GM21360 (cell line): ENCODE results near the gene ADAMTS12.
A peak's percentile ranks its signal among the peaks of the same experiment; 100 is the strongest.

Experiments
- ATAC-seq: cut with Tn5 transposase; IDR thresholded peaks from one replicate; pipeline ENCODE4 v1.9.1; 2021; ENCODE audit warnings: mild to moderate bottlenecking, moderate library complexity; ENCODE audit not compliant: unreplicated experiment

ADAMTS12 gene

DNA sequence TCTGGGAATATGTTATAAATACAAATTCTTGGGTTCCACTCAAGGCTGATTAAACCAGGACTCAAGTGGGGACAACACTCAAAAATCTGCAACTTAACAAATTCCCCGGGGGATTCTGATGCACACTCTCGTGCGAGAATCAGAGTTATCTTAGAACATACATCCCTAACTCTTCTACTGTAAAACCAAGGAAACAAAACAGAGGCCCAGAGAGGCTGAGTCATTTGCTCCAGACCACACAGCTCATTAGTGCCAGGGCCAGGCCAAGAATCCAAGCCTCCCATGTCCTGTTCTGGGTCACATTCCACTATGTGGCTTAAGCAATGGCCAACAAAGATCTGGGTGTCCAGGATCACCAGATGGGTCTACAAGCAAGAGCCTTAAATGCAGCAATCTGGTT, 166.0 kb downstream of the ADAMTS12 start:
- ATAC-seq = no peak

DNA sequence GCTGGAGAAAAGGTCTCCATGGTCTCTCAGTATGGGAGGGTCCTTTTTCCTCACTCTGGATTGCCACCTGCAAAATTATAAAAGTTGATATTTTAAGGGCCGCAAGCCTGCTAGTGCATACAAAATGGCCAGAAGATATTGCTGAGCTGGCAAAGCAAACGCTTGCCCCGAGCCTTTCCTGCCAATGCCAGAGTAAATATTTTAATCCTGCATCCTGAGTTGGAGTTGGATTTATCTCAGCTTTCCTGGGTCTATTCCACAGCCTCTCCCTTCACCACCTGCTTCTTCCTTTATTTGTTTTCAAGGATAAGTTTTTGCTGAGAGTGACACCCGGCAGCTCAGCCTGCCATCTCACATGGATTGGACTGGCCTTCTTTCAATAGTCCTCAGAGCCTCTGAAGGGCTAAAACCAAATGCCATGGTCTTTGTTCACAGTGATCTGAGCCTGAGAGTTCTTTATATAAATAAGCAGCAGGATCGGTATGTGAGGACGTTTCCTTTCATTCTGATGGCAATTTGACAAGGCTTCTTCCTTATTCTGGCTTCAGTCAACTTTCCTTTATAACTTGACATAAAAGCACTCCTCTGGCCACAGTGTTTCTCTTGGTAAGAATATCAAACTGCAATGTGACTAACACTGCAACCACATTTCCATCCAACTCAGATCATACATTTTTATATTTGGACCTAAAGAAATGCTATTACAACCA, 170.1 kb downstream of the ADAMTS12 start:
- no peak for ATAC-seq

DNA sequence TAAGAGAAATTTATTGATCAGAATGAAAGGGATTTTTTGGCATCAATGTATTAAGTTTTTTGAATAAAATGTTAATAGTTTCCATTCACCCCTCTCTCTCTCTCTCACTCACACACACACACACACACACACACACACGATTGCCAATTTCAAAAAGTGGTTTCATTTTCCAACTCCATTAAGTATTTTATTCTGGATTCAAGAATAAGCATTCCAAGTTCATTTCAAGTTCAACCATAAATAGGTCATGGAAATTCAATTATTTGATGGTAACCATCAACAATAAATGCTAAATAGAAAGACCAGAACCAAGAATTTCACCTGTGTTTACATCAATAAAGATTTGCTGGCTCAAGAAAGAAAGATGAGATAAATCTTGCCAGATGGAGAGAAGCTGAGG, 171.6 kb downstream of the ADAMTS12 start:
- ATAC-seq = no peak

GRCh38 chr5:33719769-33720168, 172.0 kb downstream of the ADAMTS12 start:
- no peak for ATAC-seq

DNA sequence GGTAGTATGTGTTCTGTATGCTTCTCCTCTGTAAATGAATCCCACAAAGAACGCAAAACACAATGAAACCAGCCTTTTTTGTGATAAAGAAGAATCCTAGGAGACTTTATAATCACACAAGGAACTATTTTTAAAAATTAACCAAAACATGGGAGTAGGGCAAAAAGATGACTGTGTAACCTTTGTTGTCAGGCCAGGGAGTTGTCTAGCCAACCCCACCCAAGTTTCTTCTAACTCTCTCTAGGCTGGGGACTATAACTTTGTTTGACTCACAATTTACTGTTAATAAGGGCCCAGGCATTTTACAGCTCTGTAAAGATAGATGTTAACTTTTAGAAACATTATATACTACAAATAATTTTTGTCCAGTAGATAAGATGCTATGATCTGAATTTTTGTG, 176.1 kb downstream of the ADAMTS12 start:
- ATAC-seq = no peak

- ATAC-seq = peak; percentile 68
Observed at GRCh38 chr5:33713136-33713765, 178.5 kb downstream of the ADAMTS12 start.

- ATAC-seq = no peak
Observed at GRCh38 chr5:33712664-33713063, 179.1 kb downstream of the ADAMTS12 start.

- no peak for ATAC-seq
Observed at GRCh38 chr5:33711094-33711679, 180.6 kb downstream of the ADAMTS12 start.

- ATAC-seq = no peak
Observed at GRCh38 chr5:33702867-33703266, 188.9 kb downstream of the ADAMTS12 start.

GRCh38 chr5:33701951-33702350, 189.8 kb downstream of the ADAMTS12 start:
- ATAC-seq = no peak

DNA sequence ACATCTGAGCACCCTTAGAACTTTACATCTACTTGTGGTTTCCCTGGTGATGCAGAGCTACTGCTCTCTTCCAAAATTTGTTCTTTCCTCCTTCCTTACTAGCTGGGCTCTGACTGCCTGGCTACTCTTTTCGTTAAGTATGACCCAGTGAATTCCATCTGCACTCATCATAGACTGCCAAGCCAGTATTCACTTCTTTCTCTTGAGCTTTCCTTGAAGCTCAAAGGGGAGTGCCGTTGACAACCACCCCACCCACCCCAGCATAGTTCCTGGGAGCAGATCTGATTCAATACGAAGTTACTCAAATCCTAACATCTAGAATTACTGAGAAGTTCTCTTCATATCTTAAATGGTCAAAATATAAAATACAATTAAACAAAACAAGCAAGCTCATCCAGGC, 190.5 kb downstream of the ADAMTS12 start:
- no peak for ATAC-seq

- no peak for ATAC-seq
Observed at GRCh38 chr5:33696411-33696810, 195.4 kb downstream of the ADAMTS12 start.

GRCh38 chr5:33692980-33693379, 198.8 kb downstream of the ADAMTS12 start:
- no peak for ATAC-seq

DNA sequence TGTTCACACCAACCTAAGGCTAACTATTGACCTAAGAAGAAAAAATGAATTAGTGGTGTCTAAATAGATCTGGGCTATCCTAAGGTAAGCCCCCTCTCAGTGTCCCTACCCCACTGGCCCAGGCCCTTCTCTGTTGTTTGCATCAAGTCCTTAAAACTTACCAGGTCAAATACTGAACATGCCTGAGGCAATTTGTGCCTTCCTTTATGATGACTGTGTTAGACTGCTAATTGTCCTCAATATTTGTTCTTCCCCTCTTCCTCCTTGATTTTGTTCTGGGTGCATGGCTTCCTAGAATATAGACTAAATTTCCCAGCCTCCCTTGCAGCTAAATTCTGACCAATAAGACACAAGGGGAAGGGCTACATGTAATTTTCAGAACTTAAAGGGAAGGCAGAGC, 199.9 kb downstream of the ADAMTS12 start:
- ATAC-seq = no peak

- no peak for ATAC-seq
Observed at GRCh38 chr5:33690374-33691135, 201.2 kb downstream of the ADAMTS12 start.

DNA sequence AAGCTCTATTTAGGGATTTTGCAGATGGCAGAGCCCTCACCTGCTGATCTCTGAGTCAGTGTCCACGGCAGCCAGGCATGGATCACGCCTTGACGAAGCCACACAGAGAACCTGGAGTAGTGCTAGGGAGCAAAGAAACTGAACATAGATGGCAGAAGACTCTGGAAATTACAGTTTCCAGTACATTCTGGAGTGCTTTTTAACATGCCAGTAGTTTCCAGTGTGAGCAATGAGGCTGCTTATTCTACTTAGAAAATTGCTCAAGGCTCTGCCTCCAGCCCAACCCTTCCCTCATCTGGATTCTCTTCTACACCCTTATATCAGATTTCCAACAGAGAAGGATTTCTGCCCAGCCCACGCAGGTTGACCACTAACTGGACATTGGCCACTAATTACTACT, 203.3 kb downstream of the ADAMTS12 start:
- no peak for ATAC-seq

DNA sequence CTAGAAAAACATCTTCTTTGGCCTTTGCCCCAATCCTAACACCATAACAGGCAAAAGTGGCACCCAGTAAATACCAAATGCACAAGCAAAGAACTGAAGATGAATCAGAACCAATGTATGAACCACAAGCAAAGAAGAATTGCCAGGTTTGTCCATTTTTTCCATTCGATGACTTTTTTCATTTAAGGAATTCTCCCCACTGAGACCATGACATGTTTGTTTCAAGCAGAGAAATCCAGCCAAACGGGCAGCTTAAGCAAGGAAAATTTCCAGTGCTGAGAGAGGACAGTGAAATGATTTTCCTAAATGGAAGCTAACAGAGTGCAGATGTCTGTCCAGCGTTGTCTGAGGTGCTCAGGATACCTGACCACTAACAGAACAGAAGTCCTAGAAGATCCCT, 203.7 kb downstream of the ADAMTS12 start:
- ATAC-seq = no peak

DNA sequence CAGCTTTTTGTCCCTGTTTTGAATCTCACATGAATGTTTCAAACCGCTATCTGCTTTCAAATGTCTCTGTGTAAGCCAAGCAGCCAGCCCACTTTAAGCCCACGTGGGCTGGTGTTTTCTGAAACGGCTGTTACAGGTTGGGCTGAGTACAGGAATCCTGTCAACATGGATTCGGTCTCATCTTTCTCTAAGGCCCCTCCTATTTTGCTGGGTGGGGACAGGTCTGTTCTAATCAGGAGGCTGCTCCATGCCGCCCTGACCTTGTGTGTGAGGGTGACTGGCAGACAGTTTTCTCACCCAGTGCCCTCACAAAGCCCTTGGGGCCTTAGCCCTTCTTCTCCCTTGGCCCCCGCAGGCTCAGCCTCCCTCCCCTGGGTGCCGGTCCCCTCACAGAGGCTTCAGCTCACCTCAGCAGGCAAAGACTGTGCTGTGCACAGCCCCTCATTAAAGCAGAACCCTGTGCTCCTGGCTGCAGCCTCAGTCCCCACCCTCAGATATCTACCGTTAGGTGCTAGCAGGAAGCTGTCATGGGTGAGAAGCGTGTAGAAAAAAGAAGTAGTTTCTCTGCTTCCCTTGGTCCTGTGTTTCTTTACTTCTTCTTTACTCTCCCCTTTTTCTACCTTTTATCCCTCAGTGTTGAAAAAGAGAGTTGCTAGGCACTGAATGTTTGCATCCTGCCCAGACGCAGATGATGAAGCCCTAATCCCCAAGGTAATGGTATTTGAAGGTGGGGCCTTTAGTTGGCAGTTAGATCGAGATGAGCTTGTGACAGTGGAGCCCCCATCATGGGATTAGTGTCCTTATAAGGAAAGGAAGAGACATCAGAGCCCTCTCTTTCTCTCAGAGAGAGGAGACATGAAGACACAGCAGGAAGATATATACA, 205.7 kb downstream of the ADAMTS12 start:
- no peak for ATAC-seq

- ATAC-seq = no peak
Observed at GRCh38 chr5:33684496-33685159, 207.2 kb downstream of the ADAMTS12 start.

DNA sequence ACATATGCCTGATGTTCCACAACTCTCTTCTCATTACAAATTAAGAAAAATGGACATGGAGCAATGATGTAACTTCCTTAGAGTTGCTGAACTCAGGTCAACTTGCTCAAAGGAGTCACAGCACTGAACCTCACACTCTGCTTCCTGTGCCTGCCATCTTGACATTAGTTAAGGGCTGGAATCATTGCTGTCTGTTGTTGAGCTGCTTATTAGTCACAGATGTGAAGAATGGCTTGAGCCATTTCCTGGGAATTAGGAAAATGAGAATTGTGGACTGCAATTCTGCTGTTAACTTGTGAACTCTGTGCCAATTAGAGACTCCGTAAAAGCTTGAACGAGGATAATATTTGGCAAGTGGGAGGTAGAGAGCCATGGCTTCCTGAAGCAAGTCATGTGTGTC, 212.0 kb downstream of the ADAMTS12 start:
- no peak for ATAC-seq
